Activated T-cell treated with anti-CD3 and anti-CD28 coated beads for 1 hour (primary cell): ENCODE results near the gene RAET1L.
"Not testable (repeated sequence)": the region's sequence is repeated elsewhere in the genome, so short reads cannot be mapped to it uniquely, and the experiment has no call there.

Source experiments
- DNase-seq: peaks from one replicate; pipeline ENCODE4 v3.0.0-alpha.2; 2020; ENCODE audit warnings: low read depth

The RAET1L gene, protein sequence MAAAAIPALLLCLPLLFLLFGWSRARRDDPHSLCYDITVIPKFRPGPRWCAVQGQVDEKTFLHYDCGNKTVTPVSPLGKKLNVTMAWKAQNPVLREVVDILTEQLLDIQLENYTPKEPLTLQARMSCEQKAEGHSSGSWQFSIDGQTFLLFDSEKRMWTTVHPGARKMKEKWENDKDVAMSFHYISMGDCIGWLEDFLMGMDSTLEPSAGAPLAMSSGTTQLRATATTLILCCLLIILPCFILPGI

DNA sequence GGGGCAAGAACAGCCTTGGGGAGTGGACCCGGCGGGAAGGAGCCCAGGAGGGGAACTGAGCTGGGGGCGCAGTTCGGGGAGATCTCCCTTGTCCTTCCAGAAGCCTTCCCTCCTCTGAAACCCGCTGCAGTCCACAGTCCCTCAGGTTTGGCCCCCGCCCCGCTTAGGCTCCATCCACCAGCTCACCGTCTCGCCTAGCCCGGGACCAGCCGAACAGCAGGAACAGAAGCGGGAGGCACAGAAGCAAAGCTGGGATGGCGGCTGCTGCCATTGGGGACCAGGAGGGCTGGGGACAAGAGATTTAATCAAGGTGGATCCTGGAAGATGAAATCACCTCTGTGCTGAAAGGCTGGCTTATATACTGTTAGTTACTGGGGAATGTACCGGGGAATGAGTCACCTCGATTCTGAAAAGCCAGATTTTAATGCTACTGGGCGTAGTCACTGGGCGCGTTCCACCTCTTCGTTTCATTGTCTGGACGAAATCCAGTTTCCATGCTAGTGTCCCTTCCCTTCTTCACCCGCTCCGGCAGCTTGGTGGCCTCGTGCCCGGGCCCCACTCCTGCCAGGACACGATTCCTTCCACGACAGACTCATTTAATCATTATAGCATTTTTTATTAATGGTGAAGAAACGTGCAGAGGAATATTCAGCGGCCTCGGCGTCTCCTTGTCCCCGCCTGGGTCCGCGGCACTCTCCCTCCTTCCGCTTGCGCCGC is at the start of gene RAET1L:
TSS of gene RAET1L (minus strand) at position 332 of the 717 bp plus-strand sequence. CDS start at position 271, 61 bp downstream.
- DNase-seq = no peak

DNA sequence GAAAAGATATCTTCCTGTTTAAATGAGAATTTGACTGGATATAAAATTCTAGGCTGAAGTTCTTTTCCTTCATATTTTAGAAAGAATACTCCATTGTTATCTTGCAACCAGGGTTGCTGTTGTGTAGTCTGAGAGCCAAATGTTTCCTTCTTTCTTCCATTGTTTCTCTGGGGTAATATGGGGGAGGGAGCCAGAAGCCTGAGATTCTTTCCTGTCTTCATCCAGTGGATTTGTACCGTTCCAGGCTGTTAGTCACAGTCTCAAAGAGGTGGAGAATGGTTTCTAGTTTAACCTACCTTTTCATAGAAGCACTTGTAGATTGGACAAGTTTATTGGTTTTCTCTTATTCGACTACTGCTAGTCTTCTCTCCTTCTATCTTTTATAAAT is 49.7 kb upstream of the RAET1L start:
- DNase-seq = no peak

DNA sequence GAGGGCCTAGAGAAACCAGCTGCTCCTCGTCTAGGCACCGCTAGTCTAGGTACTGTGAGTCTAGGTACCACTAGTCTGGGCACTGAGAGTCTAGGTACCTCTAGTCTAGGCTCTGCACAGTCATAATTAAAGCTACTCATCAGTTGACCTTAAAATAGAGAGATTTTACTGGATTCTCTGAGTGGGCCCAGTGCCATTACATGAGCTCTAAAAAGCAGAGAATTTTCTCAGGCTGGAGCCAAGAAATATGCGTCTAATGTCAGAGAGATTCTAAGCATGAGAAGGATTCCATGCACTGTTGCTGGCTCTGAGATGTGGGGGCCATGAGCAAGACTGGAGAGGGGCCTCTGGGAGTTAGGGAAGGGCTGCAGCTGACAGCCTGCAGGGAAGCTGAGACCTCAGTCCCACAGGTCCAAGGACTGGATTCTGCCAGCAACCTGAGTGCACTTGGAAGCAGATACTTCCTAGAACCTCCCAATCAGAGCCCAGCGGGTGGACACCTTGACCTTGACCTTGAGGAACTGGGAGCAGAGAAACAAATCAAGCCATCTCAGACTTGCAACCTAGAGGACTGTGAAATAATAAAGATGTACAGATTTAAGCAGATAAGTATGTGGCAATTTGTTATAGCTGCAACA is 49.2 kb upstream of the RAET1L start:
- DNase-seq = not testable (repeated sequence)

DNA sequence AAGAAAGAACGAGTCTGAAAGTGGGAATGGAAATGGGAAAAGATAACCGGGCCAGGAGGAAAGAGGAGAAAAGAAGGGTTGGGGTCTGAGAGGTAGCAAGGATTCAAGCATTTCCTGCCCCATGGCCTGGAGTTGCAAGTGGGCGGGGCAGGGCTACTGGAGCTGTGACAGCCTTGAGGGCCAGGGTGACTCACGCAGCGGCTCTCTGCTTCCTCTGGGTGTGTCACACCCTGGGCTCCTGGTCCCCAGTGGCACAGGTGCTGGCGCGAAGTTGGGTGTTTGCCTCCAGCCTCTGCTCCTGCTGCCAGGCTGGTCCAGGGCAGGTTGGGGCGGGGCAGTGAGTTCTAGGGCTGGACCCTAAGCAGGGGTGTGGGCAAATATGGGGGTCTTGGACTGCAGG is 46.9 kb upstream of the RAET1L start:
- DNase-seq = peak; percentile 24

DNA sequence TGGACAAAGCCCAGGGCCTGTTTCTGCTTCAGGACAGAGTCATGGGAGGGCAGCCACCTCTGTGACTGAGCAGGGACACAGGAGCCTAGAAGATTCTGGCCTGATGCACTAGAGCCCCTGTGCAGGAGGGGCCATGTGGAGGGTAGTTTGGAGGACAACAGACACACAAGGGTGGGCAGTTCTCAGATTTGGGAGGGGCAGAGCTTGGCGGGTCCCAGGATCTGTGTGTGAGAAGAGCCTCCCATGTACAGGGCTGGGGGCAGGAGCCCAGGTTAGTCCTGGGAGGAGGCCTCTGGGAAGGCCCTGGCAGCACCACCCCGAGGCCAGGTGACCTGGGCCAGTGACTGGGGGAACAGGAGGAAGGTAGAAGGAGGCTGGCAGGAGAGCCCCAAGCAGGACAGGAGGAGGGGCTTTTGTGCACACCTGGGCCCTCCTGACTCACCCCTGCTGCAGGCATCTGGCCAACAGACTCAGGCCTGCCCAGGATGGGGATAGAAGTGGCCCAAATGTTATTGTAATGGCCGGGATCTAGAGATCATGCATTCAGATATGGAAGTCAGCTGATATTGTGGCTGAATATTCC is 45.0 kb upstream of the RAET1L start:
- DNase-seq = no peak

DNA sequence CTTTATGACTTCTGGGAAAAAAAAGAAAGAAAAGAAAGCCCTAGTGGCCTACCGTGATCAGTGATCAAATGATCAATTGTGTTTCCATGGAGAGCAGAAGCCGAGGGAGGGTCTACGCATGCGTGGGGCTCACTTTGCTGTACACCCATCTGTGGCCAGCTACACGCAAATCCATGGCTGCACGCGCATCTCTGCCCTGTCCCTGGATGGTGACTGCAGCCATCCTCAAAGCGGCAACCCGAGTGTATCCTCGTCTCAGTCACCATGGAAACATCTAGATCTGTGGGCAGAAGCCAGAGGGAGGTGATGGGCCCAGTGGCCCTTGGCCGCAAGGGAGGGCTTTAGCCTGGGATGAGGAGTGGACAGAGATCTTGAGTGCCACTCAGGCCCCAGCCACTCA is 44.4 kb upstream of the RAET1L start:
- no peak for DNase-seq

DNA sequence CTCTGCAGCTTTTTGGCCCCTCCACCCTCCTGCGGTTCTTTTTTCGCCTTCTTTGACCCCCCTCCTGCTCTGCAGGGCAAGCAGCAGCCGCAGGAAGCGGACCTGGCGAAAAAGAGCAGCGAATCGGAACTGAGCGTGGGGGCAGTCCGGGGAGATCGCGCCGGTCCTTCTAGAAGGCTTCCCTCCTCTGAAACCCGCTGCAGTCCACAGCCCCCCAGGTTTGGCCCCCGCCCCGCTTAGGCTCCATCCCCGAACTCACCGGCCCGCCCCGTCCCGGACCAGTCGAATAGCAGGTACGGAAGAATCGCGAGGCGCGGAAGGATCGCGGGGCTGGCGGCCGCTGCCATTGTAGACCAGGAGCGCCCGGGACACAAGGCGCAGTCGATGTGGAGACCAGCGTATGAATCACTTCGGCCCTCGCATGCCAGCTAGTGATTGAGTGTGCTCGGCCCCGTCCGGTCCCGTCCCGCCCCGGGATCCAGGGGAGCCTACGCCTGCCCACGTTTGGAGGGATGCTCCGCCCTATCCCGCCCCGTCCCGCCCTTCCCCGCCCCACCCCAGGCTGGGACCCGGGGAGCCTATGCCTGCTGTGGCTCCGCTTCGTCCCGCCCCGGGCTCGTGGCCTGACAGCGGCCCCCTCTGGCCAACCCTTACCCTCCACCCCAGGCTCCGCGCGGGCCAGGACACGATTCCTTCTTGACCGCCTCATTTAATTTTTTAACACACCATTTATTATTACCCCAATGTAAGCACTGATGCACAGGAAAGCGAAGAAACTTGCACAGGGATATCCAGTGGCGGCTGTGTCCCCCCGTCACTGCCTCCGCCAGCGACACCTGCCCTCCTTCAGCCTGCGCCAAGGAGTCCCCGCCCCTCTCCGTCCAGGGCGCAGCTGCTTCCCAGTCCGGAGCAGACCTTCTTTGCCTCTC is 43.7 kb upstream of the RAET1L start, which contains the start of gene ULBP3:
TSS of gene ULBP3 (minus strand) at position 402 of the 929 bp plus-strand sequence. CDS start at position 347, 55 bp downstream.
- peak; percentile 46 for DNase-seq

DNA sequence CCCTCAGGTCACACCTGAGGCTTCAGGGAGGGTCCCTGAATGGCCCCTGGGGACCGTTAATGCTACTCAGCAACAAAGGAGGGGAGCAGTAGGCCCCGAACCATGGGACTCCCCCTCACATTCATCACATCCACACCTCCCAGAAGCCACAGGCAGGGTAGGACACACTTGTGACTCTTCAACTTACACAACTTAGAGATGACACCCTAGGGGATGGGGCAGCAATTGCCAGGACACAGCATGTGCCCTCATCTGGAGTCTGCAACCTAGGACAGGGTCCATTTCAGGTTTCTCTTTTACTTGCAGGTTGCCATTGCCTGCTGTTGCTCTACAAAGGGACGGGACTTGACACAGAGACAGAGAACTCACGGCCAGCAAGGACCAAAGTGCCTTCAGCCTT is 42.8 kb upstream of the RAET1L start:
- DNase-seq = no peak

DNA sequence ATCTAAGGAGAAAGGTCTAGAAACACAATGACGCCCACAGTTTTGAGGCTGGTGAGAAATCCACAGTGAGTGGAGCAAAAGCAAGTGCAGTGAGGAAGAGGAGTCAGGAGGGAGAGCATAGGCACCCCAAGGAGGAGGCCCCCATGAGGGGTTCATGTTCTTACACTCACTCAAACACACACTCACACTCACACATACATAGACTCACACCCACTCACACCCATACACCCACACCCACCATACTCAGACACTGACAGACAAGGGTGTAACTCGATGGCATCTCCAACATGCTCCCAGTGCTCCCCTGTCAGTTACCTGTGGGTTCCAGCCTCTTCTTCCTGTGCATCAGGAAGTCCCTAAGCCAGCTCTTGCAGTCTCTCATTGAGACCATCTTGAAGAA is 39.8 kb upstream of the RAET1L start:
- no peak for DNase-seq

DNA sequence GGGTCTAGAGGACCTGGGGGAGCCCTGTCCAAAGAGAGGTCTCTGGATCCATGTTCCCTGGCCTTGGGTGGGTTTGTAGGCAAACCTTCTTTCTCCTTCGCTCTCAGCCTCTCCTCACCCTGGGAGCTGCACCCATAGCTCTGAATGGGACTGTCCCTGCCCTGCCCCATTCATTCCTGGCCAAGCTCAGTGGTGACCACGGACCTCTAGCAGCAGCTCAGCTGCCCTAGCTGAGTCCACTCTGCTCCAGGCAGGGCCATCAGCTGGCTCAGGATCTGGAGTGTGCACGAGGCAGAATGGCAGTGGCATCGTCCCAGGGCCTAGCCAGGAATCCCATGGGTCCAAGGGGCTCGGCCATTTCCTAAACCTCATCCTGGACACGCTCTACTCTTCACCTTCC is 38.3 kb upstream of the RAET1L start:
- no peak for DNase-seq

DNA sequence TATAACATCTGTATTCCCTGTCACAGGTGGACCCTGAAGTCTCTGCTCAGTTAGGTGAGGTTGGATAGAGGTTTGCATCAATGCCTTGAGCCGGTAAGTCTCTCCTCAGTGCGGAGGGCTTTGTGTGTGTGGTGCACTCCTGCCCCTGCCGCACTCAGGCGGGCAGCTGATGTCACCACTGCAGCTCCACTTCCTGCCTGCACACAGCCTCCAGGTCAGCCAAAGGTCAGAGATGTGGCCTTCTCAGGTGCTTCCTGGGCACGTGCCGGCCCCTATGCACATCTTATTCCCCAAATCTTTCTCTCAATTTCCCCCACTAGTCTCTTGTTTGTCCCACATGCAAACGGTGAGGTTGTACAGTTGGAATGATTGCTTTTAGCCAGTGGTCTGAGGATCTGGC is 34.6 kb upstream of the RAET1L start:
- DNase-seq = not testable (repeated sequence)

DNA sequence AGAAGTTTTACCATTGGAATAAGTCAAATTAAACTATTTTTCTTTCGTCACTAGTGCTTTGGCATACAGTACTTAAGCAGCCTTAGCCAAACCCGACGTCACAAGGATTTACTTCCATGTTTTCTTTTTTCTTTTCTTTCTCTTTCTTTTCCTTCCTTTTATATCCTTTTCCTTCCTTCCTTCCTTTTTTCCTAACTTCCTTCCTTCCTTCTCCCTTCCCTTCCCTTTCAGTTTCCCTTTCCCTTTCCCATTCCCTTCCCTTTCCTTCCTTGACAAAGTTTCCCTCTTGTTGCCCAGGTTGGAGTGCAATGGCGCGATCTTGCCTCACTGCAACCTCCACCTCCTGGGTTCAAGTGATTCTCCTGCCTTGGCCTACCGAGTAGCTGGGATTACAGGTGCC is 33.7 kb upstream of the RAET1L start:
- no peak for DNase-seq

DNA sequence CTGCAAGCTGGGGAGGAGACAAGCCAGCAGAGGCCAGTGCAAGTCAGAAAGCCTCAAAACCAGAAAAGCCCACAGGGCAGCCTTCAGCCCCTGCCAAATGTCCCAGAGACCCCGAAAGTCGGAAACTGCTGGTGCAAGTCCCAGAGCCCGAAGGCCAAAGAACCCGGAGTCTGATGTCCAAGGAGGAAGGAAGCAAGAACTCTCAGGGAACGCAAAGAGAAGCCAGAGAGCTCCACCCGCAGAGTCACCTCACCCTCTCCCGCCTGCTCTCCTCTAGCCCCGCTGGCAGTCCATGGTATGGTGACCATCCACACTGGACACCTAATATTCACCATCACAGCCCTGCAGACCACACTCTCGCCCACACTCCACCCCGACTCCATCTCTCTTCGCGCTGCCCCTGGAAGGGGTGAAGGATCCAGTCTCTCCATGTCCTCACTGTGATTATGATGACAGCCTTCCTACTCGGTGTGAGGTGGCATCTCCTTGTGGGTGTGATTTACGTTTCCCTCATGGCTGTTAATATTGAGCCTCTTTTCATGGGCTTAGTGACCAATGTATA is 33.0 kb upstream of the RAET1L start:
- DNase-seq = no peak

DNA sequence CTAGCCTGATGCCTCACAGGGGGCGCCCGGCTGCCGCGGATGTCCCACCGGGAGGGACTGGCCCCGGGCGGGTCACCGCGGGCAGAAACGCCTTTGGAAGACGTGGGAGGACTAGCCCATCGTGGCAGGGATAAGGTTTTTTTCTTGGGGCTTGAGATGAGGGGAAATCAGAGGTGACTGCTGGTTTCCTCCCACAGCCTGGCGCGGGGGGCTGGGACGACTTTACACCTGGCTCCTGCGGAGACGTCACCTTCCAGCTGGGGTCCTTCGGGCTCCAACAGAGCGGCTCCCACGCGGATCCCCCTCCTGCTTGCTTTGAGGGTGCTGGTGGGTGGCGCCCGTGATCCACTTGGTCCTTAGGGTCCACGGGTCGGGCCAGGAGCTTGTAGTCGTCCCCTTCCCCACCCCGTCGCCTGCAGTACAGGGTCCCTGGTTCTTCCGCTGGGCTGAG is 32.2 kb upstream of the RAET1L start:
- DNase-seq = no peak

DNA sequence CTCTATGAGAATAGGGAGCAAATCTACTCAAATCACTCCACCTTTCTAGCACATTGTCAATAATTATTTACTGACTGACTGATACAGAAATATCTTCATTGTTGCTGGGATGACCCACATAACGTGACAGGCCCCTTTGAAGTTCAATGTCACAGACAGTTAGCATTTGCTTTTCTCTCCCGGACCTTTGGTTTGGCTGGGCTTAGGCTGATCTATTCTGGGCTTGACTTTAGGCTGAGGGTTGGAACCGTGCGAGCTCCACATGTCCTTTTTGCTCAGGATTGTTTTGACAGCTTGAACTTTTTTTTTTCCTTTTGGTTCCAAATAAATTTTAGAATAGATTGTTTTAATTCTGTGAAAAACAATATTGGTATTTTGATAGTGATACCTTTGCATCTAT is 31.6 kb upstream of the RAET1L start:
- no peak for DNase-seq

DNA sequence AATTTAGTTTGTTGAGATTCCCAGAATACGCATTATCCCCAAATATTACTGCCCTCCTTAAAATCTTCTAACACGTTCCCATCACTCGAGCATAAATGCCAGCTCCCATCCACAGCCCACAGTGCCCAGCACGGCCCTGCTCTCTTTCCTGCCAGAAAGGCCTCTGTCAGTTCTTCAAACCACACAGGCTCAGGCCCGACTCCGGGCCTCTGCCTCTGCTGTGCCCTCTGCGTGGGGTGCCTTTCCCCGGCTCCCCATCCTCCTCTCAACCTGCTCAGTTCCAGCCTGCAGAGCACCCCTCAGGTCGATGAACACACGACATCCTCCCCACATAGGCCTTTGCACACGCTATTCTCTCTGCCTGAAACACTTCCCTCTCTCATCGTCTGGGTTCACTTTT is 30.8 kb upstream of the RAET1L start:
- DNase-seq = no peak

DNA sequence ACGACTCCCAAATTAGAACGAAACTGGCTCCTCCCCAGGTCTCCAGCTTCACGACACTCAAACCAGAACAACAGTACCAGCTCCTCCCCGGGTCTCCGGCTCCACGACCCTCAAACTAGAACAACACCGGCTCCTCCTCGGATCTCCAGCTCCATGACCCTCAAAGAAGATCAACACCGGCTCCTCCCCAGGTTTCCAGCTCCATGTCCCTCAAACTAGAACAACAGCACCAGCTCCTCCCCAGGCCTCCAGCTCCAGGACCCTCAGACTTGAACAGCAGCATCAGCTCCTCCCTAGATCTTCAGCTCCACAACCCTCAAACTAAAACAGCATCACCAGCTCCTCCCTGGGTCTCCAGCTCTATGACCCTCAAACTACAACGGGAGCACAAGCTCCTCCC is 29.8 kb upstream of the RAET1L start:
- no peak for DNase-seq

DNA sequence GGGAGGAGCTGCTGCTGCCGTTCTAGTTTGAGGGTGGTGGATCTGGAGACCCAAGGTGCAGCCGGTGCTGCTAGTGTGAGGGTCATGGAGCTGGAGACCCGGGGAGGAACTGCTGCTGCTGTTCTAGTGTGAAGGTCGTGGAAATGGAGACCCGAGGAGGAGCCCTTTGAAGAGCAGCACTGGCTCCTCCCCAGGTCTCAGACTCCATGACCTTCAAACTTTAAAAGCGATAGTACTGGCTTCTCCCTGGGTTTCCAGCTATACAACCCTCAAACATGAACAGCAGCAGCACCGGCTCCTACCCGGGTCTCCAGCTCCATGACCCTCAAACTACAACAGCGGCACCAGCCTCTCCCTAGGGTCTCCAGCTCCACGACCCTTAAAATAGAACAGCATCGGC is 28.1 kb upstream of the RAET1L start:
- no peak for DNase-seq

DNA sequence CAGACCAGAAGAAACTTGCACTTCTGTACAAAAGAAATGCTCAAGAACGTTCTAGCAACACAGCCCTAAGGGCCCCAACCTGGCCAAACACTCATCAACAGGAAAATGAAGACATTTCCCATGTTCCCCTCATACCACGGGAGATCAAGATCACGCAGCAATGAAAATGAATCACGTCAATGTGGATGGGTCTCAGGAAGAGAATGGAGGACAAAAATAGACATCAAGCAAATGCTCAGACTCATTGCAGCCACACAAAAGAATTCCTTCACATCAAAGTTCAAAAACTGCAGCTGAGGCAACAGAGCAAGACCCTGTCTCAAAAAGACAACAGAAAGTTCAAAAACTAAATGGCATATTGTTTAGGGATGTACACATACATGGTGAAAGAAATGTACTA is 25.5 kb upstream of the RAET1L start:
- no peak for DNase-seq

DNA sequence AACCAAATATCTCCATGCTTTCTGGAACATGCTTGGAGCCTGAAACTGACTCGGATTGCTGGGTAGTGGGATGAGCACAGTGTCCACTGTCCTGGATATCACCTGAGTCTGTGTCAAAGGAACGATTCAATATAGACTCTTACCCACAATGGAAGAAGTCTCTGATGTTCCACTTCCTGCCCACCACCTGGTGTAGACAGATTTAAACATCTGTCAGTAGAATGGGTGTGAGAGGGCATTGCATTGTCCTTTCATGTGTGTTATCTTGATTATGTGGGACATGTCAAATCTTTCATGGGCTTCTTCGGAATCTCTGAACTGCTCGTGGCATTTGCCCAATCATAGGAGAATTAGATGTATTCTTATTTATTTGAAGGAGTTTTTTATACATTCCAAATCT is 22.8 kb upstream of the RAET1L start:
- DNase-seq = no peak

DNA sequence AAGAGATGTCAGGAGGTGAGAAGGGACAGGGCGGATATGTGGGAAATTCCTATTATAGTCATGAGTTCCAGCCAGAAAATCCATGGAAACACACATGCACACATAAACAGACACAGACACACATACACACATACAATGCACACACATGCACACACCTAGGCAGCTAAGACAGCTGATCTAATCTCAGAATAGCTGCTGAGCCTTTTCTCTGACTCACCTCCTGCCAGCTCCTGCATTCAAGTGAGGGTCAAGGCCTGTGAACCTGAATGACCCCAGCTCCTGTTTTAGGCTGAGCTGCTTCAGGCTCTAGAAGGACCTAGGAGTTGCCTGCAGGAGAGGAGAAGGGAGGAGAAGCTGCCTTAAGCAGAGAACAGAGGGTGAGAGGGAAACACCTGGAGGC is 21.6 kb upstream of the RAET1L start:
- DNase-seq = no peak
